Mesenchymal stem cell (in vitro differentiated cells and primary cell): ENCODE measurements around the gene SPATS2L.

ENCODE experiments used
- DNase-seq: peaks from one replicate; pipeline ENCODE4 v3.0.0-alpha.2; 2013
- H2AFZ ChIP-seq: one replicate; pipeline ENCODE4 v1.6.1; 2013; ENCODE audit warnings: low read depth, mild to moderate bottlenecking, control low read depth, inconsistent platforms, low read length, moderate library complexity
- H2AK5ac ChIP-seq: 2 replicates; pipeline ENCODE4 v1.6.1; 2013; ENCODE audit warnings: low read length, moderate library complexity, mild to moderate bottlenecking, inconsistent platforms; ENCODE audit not compliant: severe bottlenecking
- H2BK120ac ChIP-seq: one replicate; pipeline ENCODE4 v1.6.1; 2013; ENCODE audit warnings: low read depth, mild to moderate bottlenecking, inconsistent platforms, low read length, moderate library complexity
- H2BK12ac ChIP-seq, 2 experiments: one replicate each; pipeline ENCODE4 v1.6.1; 2013; ENCODE audit warnings: inconsistent platforms in 2 of 2, low read length in 2 of 2, mild to moderate bottlenecking in 2 of 2, moderate library complexity in 2 of 2, control low read depth in 1 of 2
- H2BK15ac ChIP-seq: one replicate; pipeline ENCODE4 v1.6.1; 2013; ENCODE audit warnings: mild to moderate bottlenecking, low read depth, inconsistent platforms; ENCODE audit not compliant: poor library complexity, severe bottlenecking
- H2BK5ac ChIP-seq: 2 replicates; pipeline ENCODE4 v1.6.1; 2013; ENCODE audit warnings: low read depth, mild to moderate bottlenecking, low read length, control low read depth, inconsistent platforms; ENCODE audit not compliant: poor library complexity, severe bottlenecking
- H3K14ac ChIP-seq, 2 experiments: one replicate each; pipeline ENCODE4 v1.6.1; 2013; ENCODE audit warnings: inconsistent platforms in 2 of 2, low read length in 2 of 2, control low read depth in 1 of 2, mild to moderate bottlenecking in 1 of 2, moderate library complexity in 1 of 2
- H3K18ac ChIP-seq, 2 experiments: one replicate each; pipeline ENCODE4 v1.6.1; 2013; ENCODE audit warnings: inconsistent platforms in 2 of 2, low read length in 2 of 2, control low read depth in 1 of 2, low read depth in 1 of 2, mild to moderate bottlenecking in 1 of 2
- H3K23ac ChIP-seq, 2 experiments: one replicate each; pipeline ENCODE4 v1.6.1; 2013; ENCODE audit warnings: inconsistent platforms in 2 of 2, low read length in 2 of 2, mild to moderate bottlenecking in 2 of 2, moderate library complexity in 2 of 2, control low read depth in 1 of 2
- H3K27ac ChIP-seq: 2 replicates; pipeline ENCODE4 v1.5.1; 2013; ENCODE audit warnings: mild to moderate bottlenecking, moderate library complexity, low read length, control low read depth, inconsistent platforms; ENCODE audit not compliant: poor library complexity, severe bottlenecking
- H3K27me3 ChIP-seq, 2 experiments: 2 replicates each; pipeline versions ENCODE4 v1.6.1 to v1.7.0; 2013; ENCODE audit warnings: low read length in 2 of 2, mild to moderate bottlenecking in 2 of 2, moderate library complexity in 2 of 2, control low read depth in 1 of 2, inconsistent platforms in 1 of 2; ENCODE audit not compliant: control insufficient read depth in 1 of 2, insufficient read depth in 1 of 2
- H3K36me3 ChIP-seq, 2 experiments: 2 replicates each; pipeline versions ENCODE4 v1.6.1 to v1.7.0; 2013; ENCODE audit warnings: low read length in 2 of 2, control low read depth in 1 of 2, inconsistent platforms in 1 of 2, low read depth in 1 of 2, mild to moderate bottlenecking in 1 of 2; ENCODE audit not compliant: insufficient read depth in 2 of 2, control insufficient read depth in 1 of 2
- H3K4ac ChIP-seq, 2 experiments: one replicate each; pipeline ENCODE4 v1.6.1; 2013; ENCODE audit warnings: inconsistent platforms in 2 of 2, low read length in 2 of 2, mild to moderate bottlenecking in 2 of 2, moderate library complexity in 2 of 2, control low read depth in 1 of 2, low read depth in 1 of 2
- H3K4me1 ChIP-seq: 2 replicates; pipeline ENCODE4 v1.6.1; 2013; ENCODE audit warnings: low read depth, low read length, control low read depth; ENCODE audit not compliant: control insufficient read depth, insufficient read depth
- H3K4me2 ChIP-seq: 2 replicates; pipeline ENCODE4 v1.6.1; 2013; ENCODE audit warnings: low read length, mild to moderate bottlenecking, inconsistent platforms; ENCODE audit not compliant: poor library complexity, severe bottlenecking
- H3K4me3 ChIP-seq, 2 experiments: 2 replicates each; pipeline versions ENCODE4 v1.5.1 to v1.7.0; 2013; ENCODE audit warnings: low read length in 2 of 2, mild to moderate bottlenecking in 2 of 2, control low read depth in 1 of 2, low read depth in 1 of 2; ENCODE audit not compliant: insufficient read depth in 1 of 2
- H3K79me1 ChIP-seq: replicated peaks from 2 replicates; pipeline ENCODE4 v1.6.1; 2013; ENCODE audit warnings: mild to moderate bottlenecking, control low read depth, low read length, inconsistent platforms; ENCODE audit not compliant: poor library complexity, severe bottlenecking
- H3K9ac ChIP-seq: 2 replicates; pipeline ENCODE4 v1.7.0; 2013; ENCODE audit warnings: mild to moderate bottlenecking, low read length, moderate library complexity
- H3K9me3 ChIP-seq: 2 replicates; pipeline ENCODE4 v1.7.0; 2013; ENCODE audit warnings: mild to moderate bottlenecking, low read length; ENCODE audit not compliant: control insufficient read depth
- H4K8ac ChIP-seq: one replicate; pipeline ENCODE4 v1.6.1; 2013; ENCODE audit warnings: inconsistent platforms, mild to moderate bottlenecking, low read length, moderate library complexity
- H4K91ac ChIP-seq: one replicate; pipeline ENCODE4 v1.6.1; 2013; ENCODE audit warnings: mild to moderate bottlenecking, low read length, inconsistent platforms
- WGBS: methylation state at CpG from one replicate; pipeline ENCODE4 v1.1.7; 2013; ENCODE audit warnings: mixed read lengths; 5-methylcytosine and 5-hydroxymethylcytosine counted together

Gene SPATS2L

GRCh38 chr2:200453142-200453852 is 146.8 kb downstream of the SPATS2L start:
- H3K27me3 ChIP-seq, result no peaks in the 10 kb centered on the region
- no peak overlapping the region for H2AK5ac ChIP-seq
- peaks cover 5% of the 10 kb centered on the region for H3K4me1 ChIP-seq
- no peak overlapping the region for H3K4me2 ChIP-seq
- H3K36me3 ChIP-seq, result peaks cover 25 to 36% of the 10 kb centered on the region in 2 experiments
- H4K91ac ChIP-seq, result no peak overlapping the region
- no peak overlapping the region for H2AFZ ChIP-seq
- H2BK12ac ChIP-seq, result no peak overlapping the region
- H3K79me1 ChIP-seq, result peaks cover 25% of the 10 kb centered on the region
- H3K4me3 ChIP-seq, result no peak overlapping the region
- H3K23ac ChIP-seq, result no peak overlapping the region
- no peak overlapping the region for H3K18ac ChIP-seq
- WGBS, result 95% methylated on average over 8 of the region's 8 CpGs
- no peaks in the 10 kb centered on the region for H3K9me3 ChIP-seq
- no peak overlapping the region for H2BK120ac ChIP-seq
- no peak overlapping the region for H2BK5ac ChIP-seq
- DNase-seq, result no peak
- H3K9ac ChIP-seq, result no peak overlapping the region
- H2BK15ac ChIP-seq, result no peak overlapping the region
- H3K27ac ChIP-seq, result no peak overlapping the region
- peak overlapping the region; percentile 84 for H4K8ac ChIP-seq
- H3K14ac ChIP-seq, result no peak overlapping the region
- H3K4ac ChIP-seq, result no peak overlapping the region

GRCh38 chr2:200453853-200454534 is 147.5 kb downstream of the SPATS2L start:
- no peak overlapping the region for H2BK15ac ChIP-seq
- no peak overlapping the region for H3K9ac ChIP-seq
- H3K4me2 ChIP-seq, result no peak overlapping the region
- H3K18ac ChIP-seq, result no peak overlapping the region
- H3K9me3 ChIP-seq, result no peaks in the 10 kb centered on the region
- no peak overlapping the region for H4K91ac ChIP-seq
- no peak overlapping the region for H3K4me3 ChIP-seq
- H2BK5ac ChIP-seq, result no peak overlapping the region
- no peak overlapping the region for H3K14ac ChIP-seq
- no peak overlapping the region for H2AFZ ChIP-seq
- no peak for DNase-seq
- H3K27me3 ChIP-seq, result no peaks in the 10 kb centered on the region
- H2BK12ac ChIP-seq, result no peak overlapping the region
- H3K27ac ChIP-seq, result no peak overlapping the region
- no peak overlapping the region for H3K23ac ChIP-seq
- peaks cover 25% of the 10 kb centered on the region for H3K79me1 ChIP-seq
- H2BK120ac ChIP-seq, result no peak overlapping the region
- H3K36me3 ChIP-seq, result peaks cover 25 to 32% of the 10 kb centered on the region in 2 experiments
- H3K4me1 ChIP-seq, result peaks cover 5% of the 10 kb centered on the region
- WGBS, result 83% methylated on average over 4 of the region's 5 CpGs
- H4K8ac ChIP-seq, result no peak overlapping the region
- H3K4ac ChIP-seq, result no peak overlapping the region
- no peak overlapping the region for H2AK5ac ChIP-seq

- peaks cover 5% of the 10 kb centered on the region for H3K4me1 ChIP-seq
- H3K9ac ChIP-seq, result no peak overlapping the region
- H2AK5ac ChIP-seq, result no peak overlapping the region
- H3K14ac ChIP-seq, result peak overlapping the region in 1 of 2 experiments; percentile 86
- H4K8ac ChIP-seq, result peak overlapping the region; percentile 45
- H3K27ac ChIP-seq, result no peak overlapping the region
- H3K79me1 ChIP-seq, result peaks cover 28% of the 10 kb centered on the region
- peak overlapping the region in 1 of 2 experiments; percentile 37 for H2BK12ac ChIP-seq
- H3K4me3 ChIP-seq, result peak overlapping the region in 1 of 2 experiments; percentile 10
- 77% methylated on average over 4 of the region's 4 CpGs for WGBS
- no peak overlapping the region for H2BK120ac ChIP-seq
- H3K23ac ChIP-seq, result no peak overlapping the region
- H3K27me3 ChIP-seq, result no peaks in the 10 kb centered on the region
- H4K91ac ChIP-seq, result no peak overlapping the region
- H2BK5ac ChIP-seq, result no peak overlapping the region
- H3K18ac ChIP-seq, result peak overlapping the region; percentile 9 to 28
- DNase-seq, result peak; percentile 65
- H2BK15ac ChIP-seq, result no peak overlapping the region
- H3K36me3 ChIP-seq, result peaks cover 25 to 31% of the 10 kb centered on the region in 2 experiments
- peak overlapping the region; percentile 12 to 47 for H3K4ac ChIP-seq
- H3K4me2 ChIP-seq, result no peak overlapping the region
- H3K9me3 ChIP-seq, result no peaks in the 10 kb centered on the region
- no peak overlapping the region for H2AFZ ChIP-seq
Measured at GRCh38 chr2:200454927-200455801, 148.7 kb downstream of the SPATS2L start.
